Measurements from ENCODE around the gene KMT2B. TPM values are rescaled to one million over a fixed set of nuclear protein-coding genes. Genes with fewer than 3 reads are reported as not detected.

The KMT2B gene
- total RNA-seq, 4 donors from 2014 or later: 5.0 to 60.8 (median 16.8) TPM

GRCh38 chr19:35727053-35727955 lies 9.5 kb downstream of the KMT2B start:
- DNase-seq: no peak
- no peaks in the 10 kb centered on the region for H3K36me3 ChIP-seq
- TF ChIP-seq POLR2A (IDR thresholded peaks at IDR 0.05): no peak
- TF ChIP-seq, protein P1, sequence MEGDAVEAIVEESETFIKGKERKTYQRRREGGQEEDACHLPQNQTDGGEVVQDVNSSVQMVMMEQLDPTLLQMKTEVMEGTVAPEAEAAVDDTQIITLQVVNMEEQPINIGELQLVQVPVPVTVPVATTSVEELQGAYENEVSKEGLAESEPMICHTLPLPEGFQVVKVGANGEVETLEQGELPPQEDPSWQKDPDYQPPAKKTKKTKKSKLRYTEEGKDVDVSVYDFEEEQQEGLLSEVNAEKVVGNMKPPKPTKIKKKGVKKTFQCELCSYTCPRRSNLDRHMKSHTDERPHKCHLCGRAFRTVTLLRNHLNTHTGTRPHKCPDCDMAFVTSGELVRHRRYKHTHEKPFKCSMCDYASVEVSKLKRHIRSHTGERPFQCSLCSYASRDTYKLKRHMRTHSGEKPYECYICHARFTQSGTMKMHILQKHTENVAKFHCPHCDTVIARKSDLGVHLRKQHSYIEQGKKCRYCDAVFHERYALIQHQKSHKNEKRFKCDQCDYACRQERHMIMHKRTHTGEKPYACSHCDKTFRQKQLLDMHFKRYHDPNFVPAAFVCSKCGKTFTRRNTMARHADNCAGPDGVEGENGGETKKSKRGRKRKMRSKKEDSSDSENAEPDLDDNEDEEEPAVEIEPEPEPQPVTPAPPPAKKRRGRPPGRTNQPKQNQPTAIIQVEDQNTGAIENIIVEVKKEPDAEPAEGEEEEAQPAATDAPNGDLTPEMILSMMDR (IDR thresholded peaks at IDR 0.05): no peak
- no peak overlapping the region for H3K4me3 ChIP-seq
- H3K27ac ChIP-seq: no peak overlapping the region
- intact Hi-C loops (cut with DNase I; ENCODE audit: low total_unique reads): no loop called here
- H3K4me1 ChIP-seq: no peaks in the 10 kb centered on the region
- H3K9me3 ChIP-seq: no peaks in the 10 kb centered on the region
- no peaks in the 10 kb centered on the region for H3K27me3 ChIP-seq

DNA sequence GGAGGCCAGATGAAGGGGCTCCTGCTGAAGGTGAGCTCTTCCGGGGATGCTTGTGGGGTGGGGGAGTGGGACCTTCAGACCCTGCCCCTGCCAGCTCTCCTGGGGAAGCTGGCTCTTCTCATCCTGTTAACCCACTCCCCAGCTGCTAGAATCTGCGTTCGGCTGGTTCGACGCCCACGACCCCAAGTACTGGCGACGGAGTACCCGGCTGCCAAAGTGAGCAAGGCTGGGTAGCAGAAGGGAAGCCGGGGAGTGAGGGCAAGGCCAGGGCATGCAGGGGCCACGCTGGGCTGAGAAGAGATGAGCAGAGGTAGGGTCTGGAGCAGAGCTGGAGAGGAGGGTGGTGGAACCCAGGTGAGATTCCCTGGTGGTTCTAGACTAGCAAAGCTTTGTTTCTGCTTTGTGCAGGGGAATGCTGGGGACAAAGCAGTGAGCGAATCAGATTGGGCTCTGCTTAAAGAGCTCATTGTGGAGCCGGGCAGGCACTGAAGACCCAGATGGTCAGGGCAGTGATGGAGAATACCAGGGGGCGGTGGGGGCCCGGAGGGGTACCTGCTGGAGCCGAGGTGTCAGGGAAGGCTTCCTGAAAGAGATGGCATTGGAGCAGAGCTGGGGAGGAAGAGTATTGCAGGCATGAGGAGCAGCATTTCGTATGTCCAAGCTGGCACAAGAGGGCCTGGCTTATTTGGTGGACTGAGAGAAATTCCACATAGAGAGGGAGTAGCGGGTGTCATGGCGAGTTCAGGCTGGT lies 10.3 kb downstream of the KMT2B start:
- no peaks in the 10 kb centered on the region for H3K36me3 ChIP-seq
- DNase-seq: no peak
- no peak overlapping the region for H3K27ac ChIP-seq
- no peaks in the 10 kb centered on the region for H3K4me1 ChIP-seq
- no peaks in the 10 kb centered on the region for H3K27me3 ChIP-seq
- no peaks in the 10 kb centered on the region for H3K9me3 ChIP-seq
- no peak overlapping the region for H3K4me3 ChIP-seq
- intact Hi-C loops (cut with DNase I; ENCODE audit: low total_unique reads): no loop called here
- TF ChIP-seq POLR2A (IDR thresholded peaks at IDR 0.05): no peak
- TF ChIP-seq, protein P1 (IDR thresholded peaks at IDR 0.05): no peak

GRCh38 chr19:35729021-35729420 lies 11.2 kb downstream of the KMT2B start:
- H3K27ac ChIP-seq: no peak overlapping the region
- no peak for DNase-seq
- TF ChIP-seq, protein P1 (IDR thresholded peaks at IDR 0.05): no peak
- TF ChIP-seq POLR2A (IDR thresholded peaks at IDR 0.05): no peak
- no peaks in the 10 kb centered on the region for H3K36me3 ChIP-seq
- intact Hi-C loops (cut with DNase I; ENCODE audit: low total_unique reads): no loop called here
- no peak overlapping the region for H3K4me3 ChIP-seq
- H3K9me3 ChIP-seq: no peaks in the 10 kb centered on the region
- no peaks in the 10 kb centered on the region for H3K27me3 ChIP-seq
- no peaks in the 10 kb centered on the region for H3K4me1 ChIP-seq

DNA sequence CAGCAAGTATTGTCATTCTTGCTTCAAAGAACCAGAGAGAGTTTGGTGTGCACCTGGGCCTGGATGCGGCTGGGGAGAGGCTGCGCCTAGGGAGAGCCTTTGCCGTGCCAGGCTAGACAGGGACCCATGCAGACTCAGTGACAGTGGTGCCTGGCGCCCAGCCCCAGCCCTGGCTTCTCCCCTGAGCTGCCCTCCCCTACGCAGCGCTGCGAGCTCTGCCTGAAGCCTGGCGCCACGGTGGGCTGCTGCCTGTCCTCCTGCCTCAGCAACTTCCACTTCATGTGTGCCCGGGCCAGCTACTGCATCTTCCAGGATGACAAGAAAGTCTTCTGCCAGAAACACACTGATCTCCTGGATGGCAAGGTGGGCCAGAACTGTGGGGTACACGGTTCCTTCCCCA lies 12.0 kb downstream of the KMT2B start:
- Histone ChIP-seq H3K27ac (no peak overlapping the region), H3K9me3 (no peaks in the 10 kb centered on the region), H3K4me1 (no peaks in the 10 kb centered on the region), H3K4me3 (no peak overlapping the region), H3K36me3 (no peaks in the 10 kb centered on the region), H3K27me3 (no peaks in the 10 kb centered on the region)
- intact Hi-C loops (cut with DNase I; ENCODE audit: low total_unique reads): no loop called here
- TF ChIP-seq POLR2A (IDR thresholded peaks at IDR 0.05): no peak
- TF ChIP-seq, protein P1 (IDR thresholded peaks at IDR 0.05): no peak
- no peak for DNase-seq

GRCh38 chr19:35730326-35730725 lies 12.5 kb downstream of the KMT2B start:
- H3K4me1 ChIP-seq: no peaks in the 10 kb centered on the region
- DNase-seq: no peak
- H3K36me3 ChIP-seq: no peaks in the 10 kb centered on the region
- intact Hi-C loops (cut with DNase I; ENCODE audit: low total_unique reads): no loop called here
- no peaks in the 10 kb centered on the region for H3K9me3 ChIP-seq
- H3K4me3 ChIP-seq: no peak overlapping the region
- no peaks in the 10 kb centered on the region for H3K27me3 ChIP-seq
- no peak overlapping the region for H3K27ac ChIP-seq
- TF ChIP-seq, protein P1 (IDR thresholded peaks at IDR 0.05): no peak
- no peak for TF ChIP-seq POLR2A (IDR thresholded peaks at IDR 0.05)

Data from uterus (tissue), 4 donors.